Body of pancreas (tissue), 4 donors: ENCODE data around the gene ZNF365.

Experiments
- POLR2A ChIP-seq, 3 donors: fragments of 450-650 bp; IDR thresholded peaks; one replicate each; pipeline ENCODE4 v1.6.1; 2016; ENCODE audit warnings: antibody characterized with exemption in 3 of 3, mild to moderate bottlenecking in 2 of 3
- TF ChIP-seq, protein P1 (sequence below), 7 experiments: fragments of 450-650 bp in 4 of 7; fragments of 200-600 bp in 3 of 7; sonication (generic) in 3 of 7; IDR thresholded peaks; one replicate each; pipeline ENCODE4 v1.5.1; 2016 to 2019; ENCODE audit warnings: antibody characterized with exemption in 7 of 7

DNA sequence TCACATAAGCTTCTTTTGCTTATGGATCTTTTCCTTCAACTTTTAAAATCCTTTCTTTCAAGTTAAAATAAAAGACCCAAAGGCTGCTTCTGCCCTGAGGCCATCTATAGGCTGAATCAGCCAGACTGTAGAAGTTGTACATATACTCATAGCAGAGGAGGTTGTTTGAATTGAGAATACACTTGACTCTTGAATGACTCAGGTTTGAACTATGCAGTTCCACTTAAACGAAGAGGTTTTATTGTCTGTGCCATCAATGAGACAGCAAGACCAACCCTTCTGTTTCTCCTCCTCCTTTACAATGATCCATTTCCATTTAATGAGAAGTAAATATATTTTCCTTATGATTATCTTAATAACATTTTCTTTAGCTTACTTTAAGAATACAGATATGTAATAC lies 5.8 kb downstream of the ZNF365 start:
- no peak for TF ChIP-seq POLR2A (IDR thresholded peaks at IDR 0.05)
- TF ChIP-seq, protein P1, sequence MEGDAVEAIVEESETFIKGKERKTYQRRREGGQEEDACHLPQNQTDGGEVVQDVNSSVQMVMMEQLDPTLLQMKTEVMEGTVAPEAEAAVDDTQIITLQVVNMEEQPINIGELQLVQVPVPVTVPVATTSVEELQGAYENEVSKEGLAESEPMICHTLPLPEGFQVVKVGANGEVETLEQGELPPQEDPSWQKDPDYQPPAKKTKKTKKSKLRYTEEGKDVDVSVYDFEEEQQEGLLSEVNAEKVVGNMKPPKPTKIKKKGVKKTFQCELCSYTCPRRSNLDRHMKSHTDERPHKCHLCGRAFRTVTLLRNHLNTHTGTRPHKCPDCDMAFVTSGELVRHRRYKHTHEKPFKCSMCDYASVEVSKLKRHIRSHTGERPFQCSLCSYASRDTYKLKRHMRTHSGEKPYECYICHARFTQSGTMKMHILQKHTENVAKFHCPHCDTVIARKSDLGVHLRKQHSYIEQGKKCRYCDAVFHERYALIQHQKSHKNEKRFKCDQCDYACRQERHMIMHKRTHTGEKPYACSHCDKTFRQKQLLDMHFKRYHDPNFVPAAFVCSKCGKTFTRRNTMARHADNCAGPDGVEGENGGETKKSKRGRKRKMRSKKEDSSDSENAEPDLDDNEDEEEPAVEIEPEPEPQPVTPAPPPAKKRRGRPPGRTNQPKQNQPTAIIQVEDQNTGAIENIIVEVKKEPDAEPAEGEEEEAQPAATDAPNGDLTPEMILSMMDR (IDR thresholded peaks at IDR 0.05) = no peak
